GM18867 (cell line): ENCODE data around the gene SEC14L5.

Source experiments
- ATAC-seq: cut with Tn5 transposase; IDR thresholded peaks from one replicate; pipeline ENCODE4 v1.9.1; 2021; ENCODE audit warnings: mild to moderate bottlenecking, moderate library complexity; ENCODE audit not compliant: unreplicated experiment

SEC14L5 gene

GRCh38 chr16:5062790-5063765 lies 104.9 kb downstream of the SEC14L5 start:
- no peak for ATAC-seq

GRCh38 chr16:5064915-5065314 lies 106.8 kb downstream of the SEC14L5 start:
- no peak for ATAC-seq

GRCh38 chr16:5065326-5065725 lies 107.2 kb downstream of the SEC14L5 start:
- no peak for ATAC-seq

GRCh38 chr16:5065813-5066212 lies 107.7 kb downstream of the SEC14L5 start, which contains the start of gene C16orf89:
TSS of gene C16orf89 (minus strand) at chr16:5065956. CDS start at chr16:5065908, 48 bp downstream.
- ATAC-seq = no peak

GRCh38 chr16:5066511-5066910 lies 108.4 kb downstream of the SEC14L5 start:
- ATAC-seq = no peak
